Osteocyte (in vitro differentiated cells): ENCODE measurements around the gene TAF1B. TPM values are rescaled to one million over a fixed set of nuclear protein-coding genes. Genes with fewer than 3 reads are reported as not detected.

Experiments
- DNase-seq: peaks from one replicate; pipeline ENCODE4 v3.0.0; 2021; ENCODE audit warnings: mixed read lengths; ENCODE audit not compliant: unreplicated experiment; ENCODE audit errors: extremely low spot score
- H3K27ac Mint-ChIP-seq: one replicate; pipeline ENCODE4 v1.8.0; 2021; ENCODE audit warnings: mild to moderate bottlenecking, mixed read lengths; ENCODE audit not compliant: unreplicated experiment
- H3K27me3 Mint-ChIP-seq: one replicate; pipeline ENCODE4 v1.8.0; 2021; ENCODE audit warnings: mixed read lengths; ENCODE audit not compliant: unreplicated experiment
- H3K36me3 Mint-ChIP-seq: one replicate; pipeline ENCODE4 v1.8.0; 2021; ENCODE audit warnings: mixed read lengths; ENCODE audit not compliant: unreplicated experiment
- H3K4me1 Mint-ChIP-seq: one replicate; pipeline ENCODE4 v1.8.0; 2021; ENCODE audit warnings: mixed read lengths; ENCODE audit not compliant: unreplicated experiment
- H3K4me3 Mint-ChIP-seq: one replicate; pipeline ENCODE4 v1.8.0; 2021; ENCODE audit warnings: mild to moderate bottlenecking, moderate library complexity, mixed read lengths; ENCODE audit not compliant: unreplicated experiment
- H3K9me3 Mint-ChIP-seq: one replicate; pipeline ENCODE4 v1.8.0; 2021; ENCODE audit warnings: mixed read lengths; ENCODE audit not compliant: unreplicated experiment
- CTCF ChIP-seq: fragments of 200-600 bp; sonication (generic); IDR thresholded peaks from 2 replicates; pipeline ENCODE4 v1.5.0; 2021; ENCODE audit warnings: antibody characterized with exemption, mild to moderate bottlenecking, moderate library complexity
- total RNA-seq: library from RNA; stranded (reverse); gene quantifications from 2 replicates; pipeline ENCODE4 v1.2.1, GENCODE V29; 2021

Gene TAF1B
- total RNA-seq, 1 donor from 2014 or later: 23.0 TPM

DNA sequence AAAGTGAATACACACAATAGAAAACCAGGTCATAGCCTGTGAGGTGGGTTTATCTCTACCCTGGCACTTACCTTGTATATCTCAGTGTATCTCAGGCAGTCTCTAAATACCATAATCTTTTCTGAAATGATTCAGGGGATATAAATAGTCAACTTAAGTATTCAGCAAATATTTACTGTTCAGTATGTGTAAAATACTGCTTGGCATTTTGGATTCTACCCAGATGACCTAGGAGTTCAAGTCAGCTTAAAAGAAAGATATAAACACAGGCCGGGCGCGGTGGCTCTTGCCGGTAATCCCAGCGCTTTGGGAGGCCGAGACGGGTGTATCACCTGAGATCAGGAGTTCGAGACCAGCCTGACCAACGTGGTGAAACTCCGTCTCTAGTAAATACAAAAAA lies 132.1 kb downstream of the TAF1B start:
- DNase-seq: no peak
- Mint-ChIP-seq H3K36me3 (no peaks in the 10 kb centered on the region), H3K27me3 (no peaks in the 10 kb centered on the region), H3K4me3 (no peak overlapping the region), H3K4me1 (peaks cover 50% of the 10 kb centered on the region), H3K9me3 (no peaks in the 10 kb centered on the region), H3K27ac (no peak overlapping the region)
- TF ChIP-seq CTCF: no peak

GRCh38 chr2:9975805-9976447 lies 132.7 kb downstream of the TAF1B start:
- Mint-ChIP-seq H3K27ac (peak overlapping the region; percentile 75), H3K4me3 (no peak overlapping the region), H3K9me3 (no peaks in the 10 kb centered on the region), H3K36me3 (no peaks in the 10 kb centered on the region), H3K27me3 (no peaks in the 10 kb centered on the region), H3K4me1 (peaks cover 50% of the 10 kb centered on the region)
- no peak for DNase-seq
- no peak for TF ChIP-seq CTCF

DNA sequence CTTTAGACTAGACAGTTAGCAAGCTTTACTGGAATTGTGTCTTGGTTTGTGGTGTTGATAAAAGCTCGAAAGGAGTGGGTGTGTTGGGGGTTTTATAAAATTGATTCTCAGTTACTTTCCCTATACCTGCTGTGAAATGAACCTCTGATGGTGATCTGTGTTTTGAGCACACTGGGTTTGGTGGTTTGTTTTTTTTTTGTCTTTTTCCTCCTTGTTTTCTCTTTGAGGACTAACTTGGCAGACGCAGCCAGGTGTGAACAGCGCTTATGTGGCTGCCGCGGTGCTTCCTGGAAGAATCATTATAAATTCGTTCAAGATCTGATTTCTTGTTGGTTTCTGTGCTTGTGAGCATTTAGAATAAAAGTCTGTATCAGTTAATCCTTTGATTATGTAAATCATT lies 136.7 kb downstream of the TAF1B start:
- Mint-ChIP-seq H3K27ac (no peak overlapping the region), H3K4me1 (peaks cover 31% of the 10 kb centered on the region), H3K9me3 (no peaks in the 10 kb centered on the region), H3K4me3 (no peak overlapping the region), H3K36me3 (no peaks in the 10 kb centered on the region), H3K27me3 (no peaks in the 10 kb centered on the region)
- no peak for DNase-seq
- TF ChIP-seq CTCF: no peak

GRCh38 chr2:9980520-9980919 lies 137.2 kb downstream of the TAF1B start:
- Mint-ChIP-seq H3K36me3 (no peaks in the 10 kb centered on the region), H3K4me3 (no peak overlapping the region), H3K4me1 (peaks cover 26% of the 10 kb centered on the region), H3K27ac (no peak overlapping the region), H3K9me3 (no peaks in the 10 kb centered on the region), H3K27me3 (no peaks in the 10 kb centered on the region)
- no peak for DNase-seq
- TF ChIP-seq CTCF: no peak

DNA sequence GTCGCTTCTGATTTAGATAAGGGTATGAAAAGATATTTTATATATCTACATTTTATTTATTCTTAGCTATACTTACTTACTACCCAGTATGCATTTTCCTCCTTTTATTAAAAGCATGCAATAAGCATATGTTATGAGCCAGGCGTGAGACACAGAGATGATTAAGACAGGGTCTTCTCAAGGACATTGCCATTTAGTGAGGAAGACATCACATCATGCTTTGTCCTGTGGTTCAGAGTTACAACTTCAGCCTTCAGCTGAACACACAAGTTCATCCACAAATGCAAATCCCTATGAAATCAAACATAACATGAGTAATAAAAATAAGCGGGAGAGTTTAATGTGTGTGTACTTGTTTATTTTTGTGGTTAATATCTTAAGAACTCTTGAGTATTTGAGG lies 138.4 kb downstream of the TAF1B start:
- no peak overlapping the region for H3K27ac Mint-ChIP-seq
- H3K9me3 Mint-ChIP-seq: no peaks in the 10 kb centered on the region
- no peaks in the 10 kb centered on the region for H3K36me3 Mint-ChIP-seq
- H3K4me1 Mint-ChIP-seq: peaks cover 15% of the 10 kb centered on the region
- H3K4me3 Mint-ChIP-seq: no peak overlapping the region
- no peak for TF ChIP-seq CTCF
- no peaks in the 10 kb centered on the region for H3K27me3 Mint-ChIP-seq
- DNase-seq: no peak
